HEK293 (cell line): ENCODE measurements around the gene PELI3.

ENCODE experiments used
- BCL6B ChIP-seq: fragments of 450-650 bp; formaldehyde crosslinking; IDR thresholded peaks from 2 replicates; pipeline ENCODE4 v1.5.1; 2017; ENCODE audit warnings: missing biosample characterization, missing genetic modification characterization
- GLIS2 ChIP-seq: fragments of 450-650 bp; formaldehyde crosslinking; IDR thresholded peaks from 2 replicates; pipeline ENCODE4 v1.5.1; 2016; ENCODE audit warnings: missing biosample characterization, missing genetic modification characterization
- KLF1 ChIP-seq: fragments of 450-650 bp; formaldehyde crosslinking; IDR thresholded peaks from 2 replicates; pipeline ENCODE4 v1.5.1; 2016; ENCODE audit warnings: missing biosample characterization, missing genetic modification characterization
- KLF9 ChIP-seq: fragments of 450-650 bp; formaldehyde crosslinking; IDR thresholded peaks from 2 replicates; pipeline ENCODE4 v1.5.1; 2016; ENCODE audit warnings: missing biosample characterization, missing genetic modification characterization, low read depth
- MYNN ChIP-seq: fragments of 450-650 bp; formaldehyde crosslinking; IDR thresholded peaks from 2 replicates; pipeline ENCODE4 v1.5.1; 2016; ENCODE audit warnings: missing biosample characterization, missing genetic modification characterization, borderline replicate concordance
- MZF1 ChIP-seq: fragments of 450-650 bp; formaldehyde crosslinking; IDR thresholded peaks from 2 replicates; pipeline ENCODE4 v1.5.1; 2017; ENCODE audit warnings: missing biosample characterization, missing genetic modification characterization, borderline replicate concordance
- SETDB1 ChIP-seq: IDR thresholded peaks from one replicate; pipeline ENCODE4 v1.6.1; 2017; ENCODE audit warnings: mild to moderate bottlenecking, low read length, moderate library complexity, mixed read lengths; ENCODE audit not compliant: insufficient read length
- TCF7L2 ChIP-seq: IDR thresholded peaks from 2 replicates; pipeline ENCODE4 v1.6.1; 2011; ENCODE audit warnings: low read depth, mild to moderate bottlenecking, inconsistent platforms, low read length, moderate library complexity, borderline replicate concordance
- TSHZ1 ChIP-seq: fragments of 450-650 bp; formaldehyde crosslinking; IDR thresholded peaks from 2 replicates; pipeline ENCODE4 v1.5.1; 2016; ENCODE audit warnings: missing biosample characterization, missing genetic modification characterization, borderline replicate concordance
- ZBTB10 ChIP-seq: fragments of 450-650 bp; formaldehyde crosslinking; IDR thresholded peaks from 2 replicates; pipeline ENCODE4 v1.5.1; 2016; ENCODE audit warnings: missing biosample characterization, missing genetic modification characterization
- ZBTB26 ChIP-seq: fragments of 450-650 bp; formaldehyde crosslinking; optimal IDR thresholded peaks from 2 replicates; pipeline ENCODE3; 2016; ENCODE audit warnings: missing biosample characterization, mild to moderate bottlenecking, missing genetic modification characterization
- ZBTB6 ChIP-seq: fragments of 450-650 bp; formaldehyde crosslinking; IDR thresholded peaks from 2 replicates; pipeline ENCODE4 v1.5.1; 2017; ENCODE audit warnings: missing biosample characterization, missing genetic modification characterization
- ZBTB7A ChIP-seq: fragments of 450-650 bp; formaldehyde crosslinking; IDR thresholded peaks from 2 replicates; pipeline ENCODE4 v1.5.1; 2016; ENCODE audit warnings: low read depth, missing biosample characterization, missing genetic modification characterization
- ZFHX2 ChIP-seq: fragments of 450-650 bp; formaldehyde crosslinking; conservative IDR thresholded peaks from 2 replicates; pipeline ENCODE4 v1.5.1; 2016; ENCODE audit warnings: missing biosample characterization, missing genetic modification characterization
- ZNF175 ChIP-seq: fragments of 450-650 bp; formaldehyde crosslinking; IDR thresholded peaks from 2 replicates; pipeline ENCODE4 v1.5.1; 2016; ENCODE audit warnings: missing biosample characterization, missing genetic modification characterization
- ZNF214 ChIP-seq: fragments of 450-650 bp; formaldehyde crosslinking; IDR thresholded peaks from 2 replicates; pipeline ENCODE4 v1.5.1; 2017; ENCODE audit warnings: missing biosample characterization, mild to moderate bottlenecking, missing genetic modification characterization, borderline replicate concordance
- ZNF26 ChIP-seq: fragments of 450-650 bp; formaldehyde crosslinking; IDR thresholded peaks from 2 replicates; pipeline ENCODE4 v1.5.1; 2016; ENCODE audit warnings: missing biosample characterization, missing genetic modification characterization
- ZNF311 ChIP-seq: fragments of 450-650 bp; formaldehyde crosslinking; IDR thresholded peaks from 2 replicates; pipeline ENCODE4 v1.5.1; 2017; ENCODE audit warnings: missing biosample characterization, missing genetic modification characterization, borderline replicate concordance
- ZNF48 ChIP-seq: fragments of 450-650 bp; formaldehyde crosslinking; IDR thresholded peaks from 2 replicates; pipeline ENCODE4 v1.5.1; 2016; ENCODE audit warnings: missing biosample characterization, missing genetic modification characterization
- ZNF555 ChIP-seq: fragments of 450-650 bp; formaldehyde crosslinking; conservative IDR thresholded peaks from 2 replicates; pipeline ENCODE4 v1.5.1; 2017; ENCODE audit warnings: missing biosample characterization, mild to moderate bottlenecking, missing genetic modification characterization, inconsistent platforms
- ZNF558 ChIP-seq: fragments of 450-650 bp; formaldehyde crosslinking; IDR thresholded peaks from 2 replicates; pipeline ENCODE4 v1.5.1; 2016; ENCODE audit warnings: missing biosample characterization, missing genetic modification characterization
- ZNF621 ChIP-seq: fragments of 450-650 bp; formaldehyde crosslinking; IDR thresholded peaks from 2 replicates; pipeline ENCODE4 v1.5.1; 2017; ENCODE audit warnings: missing biosample characterization, missing genetic modification characterization
- ZNF677 ChIP-seq: fragments of 450-650 bp; IDR thresholded peaks from 2 replicates; pipeline ENCODE4 v1.5.0; 2018; ENCODE audit warnings: missing biosample characterization, mild to moderate bottlenecking, missing genetic modification characterization, moderate library complexity
- ZNF791 ChIP-seq: fragments of 450-650 bp; formaldehyde crosslinking; IDR thresholded peaks from 2 replicates; pipeline ENCODE4 v1.5.1; 2016; ENCODE audit warnings: missing biosample characterization, missing genetic modification characterization
- ZSCAN23 ChIP-seq: fragments of 450-650 bp; formaldehyde crosslinking; IDR thresholded peaks from 2 replicates; pipeline ENCODE4 v1.5.1; 2016; ENCODE audit warnings: missing biosample characterization, missing genetic modification characterization

PELI3 gene

GRCh38 chr11:66510271-66510989 is 43.7 kb downstream of the PELI3 start, which contains the start of gene BBS1 (continued):
- TF ChIP-seq ZBTB10 (tag by site-specific recombination) = no peak
- TF ChIP-seq TCF7L2 = no peak
- peak; percentile 30 for TF ChIP-seq ZBTB26 (tag by site-specific recombination)
- peak; percentile 86 for TF ChIP-seq KLF9 (tag by site-specific recombination)
- TF ChIP-seq ZNF311 = no peak
- TF ChIP-seq ZBTB6 (tag by site-specific recombination) = no peak
- TF ChIP-seq ZNF677 (tag by site-specific recombination) = no peak
- no peak for TF ChIP-seq ZNF621 (tag by site-specific recombination)
- TF ChIP-seq ZNF555 (tag by site-specific recombination) = no peak
- no peak for TF ChIP-seq ZNF558 (tag by site-specific recombination)
- no peak for TF ChIP-seq ZBTB7A (tag by site-specific recombination)
- TF ChIP-seq ZNF175 = no peak
- TF ChIP-seq ZNF26 (tag by site-specific recombination) = no peak
- no peak for TF ChIP-seq MYNN (tag by site-specific recombination)
- TF ChIP-seq GLIS2 (tag by site-specific recombination) = no peak
- TF ChIP-seq TSHZ1 = no peak
- TF ChIP-seq BCL6B (tag by site-specific recombination) = no peak
- no peak for TF ChIP-seq ZNF214 (tag by site-specific recombination)
- TF ChIP-seq ZNF791 (tag by site-specific recombination) = no peak
- TF ChIP-seq KLF1 (tag by site-specific recombination) = peak; percentile 74
- TF ChIP-seq SETDB1 = no peak
- TF ChIP-seq MZF1 (tag by site-specific recombination) = no peak
- 0 out of 2 replicates have a peak, but pooled peaks have one; percentile 49 for TF ChIP-seq ZSCAN23 (tag by site-specific recombination)
- TF ChIP-seq ZNF48 (tag by site-specific recombination) = no peak
- TF ChIP-seq ZFHX2 (tag by site-specific recombination) = no peak
